Measurements from ENCODE around the gene SLC35F3.

The SLC35F3 gene

DNA sequence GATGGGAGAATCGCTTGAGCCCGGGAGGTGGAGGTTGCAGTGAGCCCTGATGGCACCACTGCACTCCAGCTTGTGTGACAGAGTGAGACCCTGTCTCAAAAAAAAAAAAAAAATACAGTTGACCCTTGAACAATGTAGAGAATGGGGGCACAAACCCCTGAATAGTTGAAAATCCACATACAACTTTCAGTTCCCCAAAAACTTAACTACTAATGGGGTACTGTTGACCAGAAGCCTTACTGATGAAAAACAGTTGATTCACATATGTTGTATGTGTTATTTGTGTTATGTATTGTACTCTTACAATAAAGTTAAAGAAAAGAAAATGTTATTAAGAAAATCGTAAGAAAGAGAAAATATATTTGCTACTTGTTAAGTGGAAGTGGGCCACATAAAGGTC is 417.6 kb downstream of the SLC35F3 start:
- no peak for DNase-seq (ENCODE audit: low read depth)

DNA sequence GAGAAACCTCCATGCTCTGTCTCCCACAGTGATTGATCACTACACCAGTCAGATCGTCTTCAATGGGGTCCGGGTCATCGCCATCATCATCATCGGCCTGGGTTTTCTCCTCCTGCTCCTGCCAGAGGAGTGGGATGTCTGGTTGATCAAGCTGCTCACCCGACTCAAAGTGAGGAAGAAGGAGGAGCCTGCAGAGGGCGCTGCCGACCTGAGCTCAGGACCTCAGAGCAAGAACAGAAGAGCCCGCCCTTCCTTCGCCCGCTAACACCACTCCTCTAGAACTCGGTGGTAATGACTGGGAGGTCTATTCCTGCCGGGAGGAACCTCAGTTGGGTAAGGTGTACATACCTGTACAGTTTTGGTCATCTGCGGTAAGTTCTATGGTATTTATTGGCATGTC is 418.5 kb downstream of the SLC35F3 start:
- no peak for DNase-seq (ENCODE audit: low read depth)

DNA sequence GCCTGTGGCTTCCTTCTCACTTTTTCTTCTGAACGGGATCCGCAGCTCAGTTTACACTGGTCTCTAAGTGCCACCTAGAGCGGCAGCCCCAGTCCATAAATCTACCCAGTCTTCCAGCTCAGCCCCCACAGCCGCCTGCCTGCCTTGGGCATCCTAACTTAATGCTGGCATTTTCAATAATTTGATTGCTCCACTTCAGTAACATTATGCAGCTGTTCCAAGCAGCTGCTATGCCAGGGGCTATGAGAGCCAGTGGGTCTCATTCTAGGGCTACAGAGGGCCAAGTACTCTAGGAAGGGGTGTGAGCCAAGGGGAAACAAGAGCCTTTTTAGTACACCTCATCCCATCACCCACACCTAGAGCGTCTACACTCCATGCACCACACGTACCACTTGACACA is 420.3 kb downstream of the SLC35F3 start:
- DNase-seq (ENCODE audit: low read depth): no peak

DNA sequence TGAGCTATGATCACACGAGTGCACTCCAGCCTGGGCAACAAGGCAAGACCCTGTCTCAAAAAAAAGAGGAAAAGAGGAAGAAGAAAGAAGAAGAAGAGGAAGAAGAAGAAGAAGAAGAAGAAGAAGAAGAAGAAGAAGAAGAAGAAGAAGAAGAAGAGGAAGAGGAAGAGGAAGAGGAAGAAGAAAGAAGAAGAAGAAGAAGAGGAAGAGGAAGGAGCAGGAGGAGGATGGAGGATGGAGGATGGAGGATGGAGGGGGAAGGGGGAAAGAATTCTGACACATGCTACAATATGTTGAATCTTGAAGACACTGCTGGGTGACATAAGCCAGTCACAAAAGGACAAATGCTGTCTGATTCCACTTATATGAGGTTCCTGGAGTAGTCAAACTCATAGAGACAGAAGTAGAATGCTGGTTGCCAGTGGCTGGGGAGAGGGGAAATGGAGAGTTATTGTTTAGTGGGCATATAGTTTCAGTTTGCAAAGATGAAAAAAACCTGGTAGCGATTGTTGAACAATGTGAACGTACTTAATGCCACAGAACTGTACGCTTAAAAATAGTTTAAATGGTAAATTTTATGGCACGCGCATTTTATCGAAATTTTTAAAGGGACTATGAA is 421.5 kb downstream of the SLC35F3 start:
- no peak for DNase-seq (ENCODE audit: low read depth)

DNA sequence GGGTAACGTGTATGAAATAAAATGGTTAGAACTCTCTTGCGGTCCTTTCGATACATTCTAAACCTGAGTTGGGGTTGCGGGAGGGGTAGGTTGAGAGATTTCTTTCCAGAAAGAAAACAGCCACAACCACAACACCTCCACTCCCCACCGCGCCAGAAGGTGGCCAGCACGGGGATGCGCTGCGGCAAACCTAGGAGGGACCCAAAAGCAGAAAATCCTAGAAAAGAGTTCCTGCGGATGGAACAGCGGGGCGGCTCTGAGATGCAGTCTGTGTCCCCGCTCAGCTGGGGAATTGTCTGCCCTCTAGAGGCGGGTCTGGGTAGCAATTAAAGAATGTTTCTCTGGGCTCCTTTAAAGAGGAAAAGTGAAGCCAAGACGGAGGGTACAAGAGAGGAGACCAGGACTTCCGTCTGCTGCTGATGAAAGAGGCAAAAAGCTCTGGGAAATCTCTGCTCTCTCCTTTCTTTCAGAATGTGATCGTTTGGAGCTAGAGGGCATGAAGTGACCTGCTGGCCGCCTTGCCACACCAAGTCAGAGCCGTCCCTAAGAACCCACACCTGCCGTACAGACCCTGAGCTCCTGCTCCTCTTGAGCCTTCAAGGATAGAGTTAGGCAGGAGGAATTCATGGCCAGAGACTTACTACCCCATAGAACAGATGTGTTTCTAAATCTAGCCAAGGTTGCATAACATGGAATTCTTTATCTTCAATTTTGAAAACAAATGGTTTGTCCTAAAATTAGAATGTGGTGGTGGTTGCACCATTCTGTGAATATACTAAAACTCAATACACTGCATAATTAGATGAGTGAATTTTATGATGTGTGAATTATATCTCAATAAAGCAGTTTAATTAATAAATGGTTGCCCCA is 422.3 kb downstream of the SLC35F3 start:
- DNase-seq (ENCODE audit: low read depth): peak; percentile 50

DNA sequence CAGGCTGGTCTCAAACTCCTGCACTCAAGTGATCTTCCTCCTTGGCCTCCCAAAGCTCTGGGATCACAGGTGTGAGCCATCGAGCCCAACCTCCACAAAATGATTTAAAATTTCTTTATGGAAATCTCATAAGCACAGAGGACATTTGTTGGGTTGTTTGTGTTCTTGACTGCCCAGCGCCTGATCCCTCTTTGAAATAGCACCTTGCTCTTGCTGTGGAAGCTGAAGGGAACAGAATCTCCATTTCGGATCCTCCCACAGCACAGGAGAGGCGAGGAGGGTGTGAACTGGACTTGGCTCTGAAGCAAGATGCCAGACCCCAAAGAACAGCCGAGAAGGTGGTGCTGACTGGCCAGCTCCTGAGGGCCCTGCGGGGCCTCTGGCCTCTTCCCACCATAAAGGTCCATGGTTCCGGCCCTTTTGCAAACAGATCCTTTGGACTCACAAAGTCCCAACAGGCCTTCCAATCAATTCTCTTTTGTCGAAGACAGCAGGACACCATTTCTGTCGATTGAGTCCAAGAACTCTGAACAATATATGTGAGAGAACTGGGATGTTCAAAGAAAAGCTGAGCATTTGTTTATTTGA is 423.2 kb downstream of the SLC35F3 start:
- no peak for DNase-seq (ENCODE audit: low read depth)

DNA sequence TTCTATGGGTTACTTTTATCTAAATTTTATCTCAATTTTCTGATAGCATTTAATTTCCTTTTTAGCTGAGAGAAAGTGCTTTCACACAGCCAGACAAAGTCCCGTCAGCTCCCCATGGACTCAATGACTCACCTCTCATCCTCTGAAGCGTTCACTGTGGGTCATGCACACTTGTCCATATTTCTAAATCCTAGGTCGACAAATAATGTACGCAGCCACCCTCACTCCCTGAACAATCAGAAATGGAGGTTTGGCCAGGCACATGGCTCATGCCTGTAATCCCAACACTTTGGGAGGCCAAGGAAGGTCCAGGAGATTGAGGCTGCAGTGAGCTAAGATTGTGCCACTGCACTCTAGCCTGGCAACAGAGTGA is 426.4 kb downstream of the SLC35F3 start:
- no peak for DNase-seq (ENCODE audit: low read depth)

DNA sequence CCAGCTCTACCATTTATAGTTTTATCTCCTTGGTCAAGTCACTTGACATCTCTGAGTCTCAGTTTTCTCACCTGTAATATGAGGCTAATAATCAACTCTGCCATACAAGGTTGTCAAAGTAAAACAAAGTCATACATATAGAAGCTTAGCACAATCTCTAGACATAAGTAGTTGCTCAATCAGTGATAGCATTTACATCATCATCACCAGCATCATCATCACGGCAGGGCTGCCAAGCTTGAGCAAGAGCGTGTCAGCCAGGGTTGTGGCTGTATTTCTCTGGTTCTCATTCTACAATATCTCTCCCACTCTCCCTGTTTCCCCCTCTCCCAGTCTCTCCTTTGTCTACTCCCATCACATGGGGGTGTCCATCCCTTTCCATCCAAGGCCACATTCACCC is 427.0 kb downstream of the SLC35F3 start:
- DNase-seq (ENCODE audit: low read depth): no peak

DNA sequence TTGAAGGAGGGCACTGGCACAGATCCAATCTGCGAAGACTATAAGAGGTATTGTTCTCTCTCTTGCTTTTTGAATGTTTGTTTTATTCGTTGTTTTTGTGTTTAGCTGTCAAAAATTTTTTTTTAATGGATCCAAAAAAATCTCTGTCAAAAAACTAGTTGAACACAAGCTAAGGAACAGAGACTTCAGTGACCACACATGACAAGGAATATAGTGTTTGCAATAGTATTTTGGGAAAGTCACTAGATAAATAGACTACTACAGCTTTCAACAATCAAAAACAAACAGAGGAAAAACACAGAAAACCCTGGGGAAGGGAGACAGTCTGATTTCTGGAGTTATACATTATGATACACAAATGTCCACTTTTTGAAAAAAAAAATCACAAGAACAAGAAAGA is 431.9 kb downstream of the SLC35F3 start:
- DNase-seq (ENCODE audit: low read depth): no peak

DNA sequence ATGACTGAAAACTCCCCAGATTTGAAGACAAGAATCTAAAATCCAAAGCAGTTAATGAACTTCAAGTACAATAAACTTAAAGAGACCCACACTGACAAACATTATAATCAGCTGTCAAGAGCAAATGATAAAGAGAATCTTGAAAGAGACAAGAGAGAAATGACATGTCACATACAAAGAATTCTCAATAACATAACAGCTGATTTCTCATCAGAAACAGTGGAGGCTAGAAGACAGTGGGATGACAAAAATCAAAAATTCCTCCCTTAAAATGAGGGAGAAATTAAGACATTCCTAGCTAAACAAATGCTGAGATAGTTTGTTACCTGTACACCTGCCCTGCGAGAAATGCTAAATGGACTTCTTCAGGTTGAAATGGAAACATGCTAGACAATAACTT is 432.8 kb downstream of the SLC35F3 start:
- DNase-seq (ENCODE audit: low read depth): no peak

DNA sequence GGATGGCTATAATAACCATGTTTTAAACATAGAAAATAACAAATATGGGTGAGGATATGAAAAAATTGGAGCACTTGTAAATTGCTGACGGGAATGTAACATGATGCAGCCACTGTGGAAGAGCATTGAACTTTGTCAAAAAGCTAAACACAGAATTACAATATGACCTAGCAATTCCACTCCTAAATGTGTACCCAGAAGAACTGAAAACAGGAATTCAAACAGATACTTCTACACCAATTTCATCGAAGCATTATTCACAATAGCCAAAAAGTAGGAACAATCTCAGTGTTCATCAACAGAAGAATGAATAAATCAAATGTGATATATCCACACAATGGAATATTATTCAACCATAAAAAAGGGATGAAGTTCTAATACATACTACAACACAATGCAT is 436.1 kb downstream of the SLC35F3 start:
- DNase-seq (ENCODE audit: low read depth): no peak

DNA sequence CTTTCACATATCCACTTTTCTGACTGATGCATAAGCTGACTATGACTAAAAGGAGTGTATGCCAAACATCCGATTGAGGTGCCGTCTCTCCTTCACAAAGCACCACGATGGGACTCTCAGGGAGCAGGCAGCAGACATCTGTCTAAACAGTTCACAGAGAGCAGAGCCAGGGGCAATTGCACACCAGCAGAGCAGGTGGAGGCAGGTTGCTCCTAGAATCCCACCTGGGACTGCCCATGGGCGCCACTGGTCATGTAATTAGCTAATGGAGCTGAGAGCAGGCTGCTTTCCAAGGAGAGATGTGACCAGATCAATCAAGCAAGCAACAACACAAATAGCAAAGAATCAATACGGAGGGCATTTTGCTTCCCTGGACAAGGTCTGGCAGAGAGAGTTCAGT is 438.3 kb downstream of the SLC35F3 start:
- DNase-seq (ENCODE audit: low read depth): no peak

DNA sequence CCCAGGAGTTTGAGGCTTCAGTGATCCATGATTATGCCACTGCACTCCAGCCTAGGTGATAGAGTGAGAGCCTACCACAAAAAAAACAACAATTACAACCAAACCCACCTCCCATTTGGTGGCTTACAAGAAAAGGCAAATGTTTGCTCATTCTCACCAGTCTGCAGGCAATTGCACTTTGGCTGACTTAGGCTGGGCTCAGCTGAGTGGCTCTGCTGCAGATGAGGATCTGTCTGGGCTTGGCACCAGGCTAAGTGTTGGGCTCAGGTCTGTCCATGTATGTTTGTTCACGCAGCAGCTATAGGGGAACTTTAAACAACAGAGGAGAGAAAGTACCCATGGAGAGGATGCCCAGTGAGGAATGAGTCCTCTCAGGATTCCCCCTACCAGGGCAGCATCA is 440.8 kb downstream of the SLC35F3 start:
- no peak for DNase-seq (ENCODE audit: low read depth)

DNA sequence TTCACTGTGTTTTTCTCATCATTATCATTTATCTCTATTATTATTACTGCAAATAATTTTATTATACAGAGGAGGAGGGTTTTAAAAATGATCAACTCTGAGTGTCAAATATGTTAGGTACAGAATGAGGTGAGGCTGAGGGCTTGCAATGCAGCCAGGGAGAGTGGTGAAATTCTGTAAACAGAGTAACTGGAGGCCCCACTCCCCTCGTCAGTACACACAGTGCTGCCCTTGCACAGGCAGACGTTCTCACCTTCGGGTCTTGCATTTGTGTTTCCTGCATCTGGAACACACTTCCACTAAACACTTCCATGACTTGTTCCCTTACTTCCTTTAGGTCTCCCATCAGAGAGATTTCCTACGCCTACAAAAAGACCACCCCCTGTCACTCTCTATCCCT is 444.5 kb downstream of the SLC35F3 start:
- DNase-seq (ENCODE audit: low read depth): no peak

DNA sequence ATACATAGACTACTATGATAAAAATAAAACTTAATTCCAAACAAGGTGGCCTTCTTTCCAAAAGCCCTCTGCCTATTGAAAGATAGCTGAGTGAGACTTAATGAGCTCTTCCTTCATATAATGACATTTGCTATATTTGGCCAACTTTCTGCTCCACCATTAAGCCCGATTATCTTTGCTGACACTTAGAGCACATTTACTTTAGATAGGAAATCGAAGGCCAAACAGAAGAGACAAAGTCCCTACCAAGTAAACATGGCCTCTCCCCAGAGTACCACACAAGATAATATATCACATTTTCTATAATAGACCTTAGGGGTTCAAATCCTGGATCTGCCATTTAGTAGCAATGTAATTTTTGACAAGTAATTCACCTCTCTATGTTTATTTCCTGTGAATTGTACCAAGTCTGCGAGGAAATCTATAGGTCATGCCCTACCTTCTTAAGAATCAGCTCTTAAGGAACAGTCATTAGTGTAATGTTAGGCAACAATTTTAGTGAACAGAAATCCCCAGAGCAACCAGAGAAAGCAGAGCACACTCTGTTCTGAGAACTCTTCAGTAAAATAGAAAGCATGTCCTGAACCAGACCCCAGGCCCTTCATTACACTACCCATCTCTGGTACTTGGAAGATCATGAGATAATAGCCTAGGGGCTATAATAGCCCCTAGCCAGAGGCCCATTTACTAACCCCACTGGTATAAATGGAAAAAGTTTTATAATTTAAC is 451.5 kb downstream of the SLC35F3 start:
- no peak for DNase-seq (ENCODE audit: low read depth)

DNA sequence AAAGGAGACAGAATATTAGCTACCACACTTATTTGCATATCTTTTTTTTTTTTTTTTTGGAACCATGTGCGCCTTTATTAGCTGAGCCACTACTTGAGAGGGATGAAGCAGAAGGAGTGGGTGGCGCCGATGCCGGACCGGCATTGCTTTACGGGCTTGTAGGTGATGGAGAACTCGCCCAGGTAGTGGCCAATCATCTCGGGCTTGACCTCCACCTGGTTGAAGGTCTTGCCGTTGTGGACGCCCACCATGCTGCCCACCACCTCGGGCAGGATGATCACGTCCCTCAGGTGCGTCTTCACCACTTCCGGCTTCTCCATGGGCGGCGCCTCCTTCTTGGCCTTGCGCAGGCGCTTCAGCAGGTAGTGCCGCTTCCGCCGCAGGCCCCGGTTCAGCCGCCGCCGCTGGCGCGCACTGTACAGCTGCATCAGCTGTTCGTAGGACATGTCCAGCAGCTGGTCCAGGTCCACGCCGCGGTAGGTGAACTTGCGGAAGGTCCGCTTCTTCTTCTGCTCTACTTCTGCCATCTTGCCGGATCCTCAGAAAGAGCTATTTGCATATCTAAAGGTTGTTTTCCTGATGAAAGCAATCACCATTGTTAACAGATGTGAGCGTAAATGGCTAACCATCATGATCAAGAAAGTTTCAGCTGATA is 452.3 kb downstream of the SLC35F3 start:
- peak; percentile 16 for DNase-seq (ENCODE audit: low read depth)

DNA sequence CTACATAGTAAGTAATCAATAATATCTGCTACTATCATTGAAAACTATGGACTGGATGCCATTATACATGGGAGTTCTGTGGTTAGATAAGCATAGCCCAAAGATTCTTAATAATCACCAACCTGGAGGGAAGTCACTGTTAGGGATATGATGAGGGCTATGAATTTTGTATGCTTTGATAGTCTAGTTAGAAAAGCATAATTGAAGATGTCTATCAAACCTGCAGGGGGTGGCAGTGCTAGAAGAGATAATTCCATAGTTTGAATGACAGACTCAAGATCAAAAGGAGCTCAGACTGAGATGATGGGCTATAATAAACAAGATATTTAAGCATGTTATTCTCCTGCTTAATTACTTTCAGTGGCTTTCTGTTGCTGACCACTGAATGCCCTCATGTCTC is 453.4 kb downstream of the SLC35F3 start:
- DNase-seq (ENCODE audit: low read depth): no peak

DNA sequence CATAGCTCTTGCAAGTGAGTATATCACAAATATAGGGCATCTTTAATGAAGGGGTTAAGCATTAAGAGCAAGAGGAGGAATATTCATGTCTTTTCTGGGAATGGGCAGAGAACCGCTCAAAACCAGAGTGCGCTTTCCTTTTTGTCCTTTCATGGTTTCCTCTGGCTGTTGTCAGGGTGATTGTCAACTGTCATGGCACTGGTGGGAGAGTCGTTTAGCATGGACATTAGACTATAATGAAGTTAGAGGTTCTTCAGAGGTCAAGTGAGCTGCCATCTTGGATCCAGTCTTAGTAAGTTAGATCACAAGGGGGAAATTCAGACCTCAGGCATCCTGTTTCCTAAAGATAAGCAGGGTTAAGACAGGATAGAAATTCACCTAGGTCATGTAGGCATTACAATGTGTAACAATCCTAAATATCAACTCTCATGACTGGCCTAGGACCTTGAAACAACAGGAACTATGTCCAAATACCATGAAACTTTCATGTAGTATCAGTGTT is 456.7 kb downstream of the SLC35F3 start:
- no peak for DNase-seq (ENCODE audit: low read depth)

DNA sequence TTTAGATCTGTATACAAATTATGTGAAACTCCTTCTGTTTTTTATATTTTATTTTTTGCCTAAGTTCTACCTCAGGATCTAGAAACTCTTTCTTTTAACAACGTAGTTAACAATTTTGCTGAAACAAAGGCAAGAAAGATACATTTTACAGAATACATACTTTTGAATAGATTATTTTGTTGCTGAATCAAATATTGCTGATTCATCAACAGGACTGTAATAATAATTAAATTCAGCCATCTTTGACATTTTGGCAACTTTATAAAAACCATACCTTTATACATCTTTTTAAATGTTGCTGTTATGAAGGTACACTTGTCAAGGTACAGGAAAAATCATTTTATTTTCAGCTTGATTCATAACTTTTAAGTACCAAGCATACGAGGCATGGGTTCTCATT is 458.1 kb downstream of the SLC35F3 start:
- DNase-seq (ENCODE audit: low read depth): no peak

DNA sequence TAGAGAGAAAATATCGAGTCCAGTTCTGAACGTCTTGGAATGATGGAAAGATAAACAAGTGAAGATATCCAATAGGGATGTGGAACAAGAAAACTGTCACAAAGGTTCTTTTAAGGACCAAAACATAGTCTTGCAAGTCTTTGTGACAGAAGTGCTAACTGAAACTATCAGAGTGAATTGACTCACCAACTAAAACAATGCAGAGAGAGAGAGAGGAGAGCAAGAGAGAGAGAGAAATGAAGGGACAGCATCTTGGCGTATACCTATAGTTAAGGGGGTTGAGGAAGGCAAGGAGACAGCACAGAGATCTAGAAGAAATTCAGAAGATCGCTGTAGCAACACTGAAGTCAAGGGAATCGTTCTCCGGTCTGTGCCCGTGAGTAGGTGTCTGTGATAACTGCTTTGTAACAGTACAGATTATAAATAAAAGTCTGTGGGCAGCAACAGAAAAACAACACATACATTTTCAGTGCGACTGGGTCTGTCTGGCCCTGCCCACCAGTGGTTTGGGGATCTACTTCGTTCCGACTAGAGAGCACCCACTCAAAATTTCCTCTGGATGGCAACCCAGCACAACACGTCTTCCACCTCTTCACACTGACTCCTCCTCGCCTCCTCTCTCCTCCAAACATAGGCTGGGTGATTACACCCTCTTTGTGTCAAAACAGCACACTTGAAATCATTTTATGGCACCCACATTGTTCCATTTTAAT is 464.0 kb downstream of the SLC35F3 start:
- no peak for DNase-seq (ENCODE audit: low read depth)

DNA sequence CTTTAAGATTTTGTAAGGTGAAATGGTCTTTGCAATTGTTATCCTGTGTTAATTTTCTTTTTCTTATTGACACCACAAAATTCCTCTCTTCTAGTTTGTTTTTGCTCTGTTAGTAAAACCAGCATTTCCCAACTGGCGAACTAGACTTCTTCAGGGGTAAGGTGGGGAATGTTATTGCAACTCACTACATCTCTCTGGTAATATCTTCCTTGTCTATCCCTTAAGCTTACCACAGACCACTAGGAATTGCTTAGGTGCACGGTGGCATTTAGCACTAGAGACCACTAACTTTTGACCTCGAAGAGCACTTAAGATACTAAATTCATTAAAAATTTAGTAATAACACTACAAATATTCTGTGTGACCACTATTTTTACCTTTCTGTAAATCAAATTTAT is 464.6 kb downstream of the SLC35F3 start:
- no peak for DNase-seq (ENCODE audit: low read depth)

All from activated gamma-delta T cell treated with anti-CD3 and anti-CD28 coated beads, Interleukin-2, amount 50 U/mL, for 16 hours (primary cell).